Panc1 (cell line): ENCODE results near the gene RAPGEF1. TPM values are rescaled to one million over a fixed set of nuclear protein-coding genes. Genes with fewer than 3 reads are reported as not detected.
A peak's percentile ranks its signal among the peaks of the same experiment; 100 is the strongest.

Experiments
- ATAC-seq: fragments of 200-7000 bp; cut with Tn5 transposase; 2 replicates; pipeline ENCODE4 v1.9.1; 2020; ENCODE audit warnings: mild to moderate bottlenecking, moderate library complexity
- BruUV-seq: library from RNA; stranded (reverse); fragments of 400-500 nt; replicated peaks from 2 replicates; lab custom pipeline; 2021; lab: Mats Ljungman, UMichigan
- CTCF ChIA-PET: fragments of 300-600 bp; sonication (Branson Sonifier 250); formaldehyde crosslinking; loops from one replicate; lab custom pipeline; 2022; ENCODE audit warnings: antibody characterized with exemption; lab: Charles Lee
- POLR2A ChIA-PET: fragments of 300-600 bp; sonication (Branson Sonifier 250); formaldehyde crosslinking; loops from one replicate; lab custom pipeline; 2022; ENCODE audit warnings: antibody characterized with exemption; lab: Charles Lee
- DNase-seq: peaks from one replicate; pipeline ENCODE4 v3.0.0-alpha.2; 2010; ENCODE audit warnings: low read depth, low spot score
- H3K27ac ChIP-seq: 2 replicates; pipeline ENCODE4 v1.5.1; 2011; ENCODE audit warnings: mild to moderate bottlenecking, low read length, inconsistent platforms
- H3K27me3 ChIP-seq: fragments of 200-500 bp; sonication (Bioruptor generic); 2 replicates; pipeline ENCODE4 v1.6.0; 2014; ENCODE audit warnings: low read length, inconsistent platforms; ENCODE audit not compliant: control insufficient read depth, insufficient read depth
- H3K36me3 ChIP-seq: fragments of 200-500 bp; sonication (Bioruptor generic); 2 replicates; pipeline ENCODE4 v1.5.1; 2014; ENCODE audit warnings: inconsistent platforms, mild to moderate bottlenecking, low read length, moderate library complexity; ENCODE audit not compliant: control insufficient read depth, insufficient read depth
- H3K4me1 ChIP-seq: 2 replicates; pipeline ENCODE4 v1.5.1; 2011; ENCODE audit warnings: inconsistent platforms, mild to moderate bottlenecking, low read length, moderate library complexity; ENCODE audit not compliant: control insufficient read depth, insufficient read depth
- H3K4me3 ChIP-seq, 2 experiments: 2 replicates each; pipeline ENCODE4 v1.5.1; 2011 to 2012; ENCODE audit warnings: low read depth in 2 of 2, low read length in 2 of 2, mild to moderate bottlenecking in 2 of 2, inconsistent platforms in 1 of 2, moderate library complexity in 1 of 2
- H3K9me3 ChIP-seq: fragments of 200-500 bp; sonication (Bioruptor generic); 2 replicates; pipeline ENCODE4 v1.5.1; 2014; ENCODE audit warnings: low read depth, mild to moderate bottlenecking, inconsistent platforms, low read length, moderate library complexity; ENCODE audit not compliant: control insufficient read depth, insufficient read depth
- CTCF ChIP-seq: fragments of 450-650 bp; IDR thresholded peaks from 2 replicates; pipeline ENCODE4 v1.5.1; 2017; ENCODE audit warnings: mild to moderate bottlenecking
- POLR2AphosphoS5 ChIP-seq: IDR thresholded peaks from 2 replicates; pipeline ENCODE4 v1.6.1; 2012; ENCODE audit warnings: mild to moderate bottlenecking, low read depth, low read length, moderate library complexity
- REST ChIP-seq, 2 experiments: IDR thresholded peaks; 2 replicates each; pipeline ENCODE4 v1.6.1; 2011 to 2012; ENCODE audit warnings: low read depth in 2 of 2, control low read depth in 1 of 2, low read length in 1 of 2, mild to moderate bottlenecking in 1 of 2, moderate library complexity in 1 of 2; ENCODE audit not compliant: insufficient read depth in 1 of 2
- SIN3A ChIP-seq: IDR thresholded peaks from 2 replicates; pipeline ENCODE4 v1.6.1; 2012; ENCODE audit warnings: low read depth, mild to moderate bottlenecking, low read length, moderate library complexity, borderline replicate concordance; ENCODE audit not compliant: insufficient read depth
- TCF7L2 ChIP-seq: IDR thresholded peaks from 2 replicates; pipeline ENCODE4 v1.6.1; 2011; ENCODE audit warnings: mild to moderate bottlenecking, low read depth, low read length, inconsistent platforms
- in situ Hi-C: cut with HindIII; loops from 2 replicates; pipeline ENCODE4 v1.10.0; 2016; ENCODE audit warnings: low sequenced_read_pairs, low pct_unique_long_range_greater_than_20kb
- intact Hi-C: fragments of 100-400 bp; cut with micrococcal nuclease; formaldehyde crosslinking; loops from one replicate; pipeline ENCODE4 v1.10.0; 2022; ENCODE audit not compliant: unreplicated experiment
- total RNA-seq: library from RNA; stranded (reverse); gene quantifications from one replicate; pipeline ENCODE4 v1.2.1, GENCODE V29; 2021; ENCODE audit not compliant: unreplicated experiment

Gene RAPGEF1
- total RNA-seq, 1 experiment from 2014 or later = 86.8 TPM

- Histone ChIP-seq H3K36me3 (no peaks in the 10 kb centered on the region), H3K27ac (peak overlapping the region; percentile 75), H3K4me1 (peaks cover 53% of the 10 kb centered on the region), H3K9me3 (no peaks in the 10 kb centered on the region), H3K4me3 (no peak overlapping the region), H3K27me3 (no peaks in the 10 kb centered on the region)
- DNase-seq (no peak), ATAC-seq (no peak)
- POLR2A ChIA-PET = no interaction called here
- CTCF ChIA-PET = interaction anchor here (0.5 kb wide), 1 partner anchor 28 kb away, joined by 6 read pairs; no protein-coding TSS in a partner anchor
- intact Hi-C loops (no loop called here), in situ Hi-C loops (no loop called here)
- no TSS peak for BruUV-seq
- TF ChIP-seq SIN3A (no peak), CTCF (no peak), REST (IDR thresholded peaks at IDR 0.05; ENCODE audit: insufficient read depth in 1 of 2, low read depth in 2 of 2, low read length in 1 of 2) (no peak), POLR2AphosphoS5 (no peak), TCF7L2 (no peak)
Observed at GRCh38 chr9:131728546-131728910, 11.3 kb downstream of the RAPGEF1 start.

- no TSS peak for BruUV-seq
- no peak overlapping the region for H3K4me3 ChIP-seq
- no peaks in the 10 kb centered on the region for H3K9me3 ChIP-seq
- ChIA-PET POLR2A (no interaction called here), CTCF (no interaction called here)
- H3K36me3 ChIP-seq = no peaks in the 10 kb centered on the region
- in situ Hi-C loops (no loop called here), intact Hi-C loops (no loop called here)
- H3K27me3 ChIP-seq = no peaks in the 10 kb centered on the region
- H3K27ac ChIP-seq = peak overlapping the region; percentile 75
- no peak for TF ChIP-seq TCF7L2
- no peak for TF ChIP-seq REST (IDR thresholded peaks at IDR 0.05; ENCODE audit: insufficient read depth in 1 of 2, low read depth in 2 of 2, low read length in 1 of 2)
- TF ChIP-seq SIN3A = no peak
- no peak for TF ChIP-seq CTCF
- TF ChIP-seq POLR2AphosphoS5 = no peak
- no peak for ATAC-seq
- no peak for DNase-seq
- H3K4me1 ChIP-seq = peaks cover 49% of the 10 kb centered on the region
Observed at GRCh38 chr9:131727795-131728545, 11.9 kb downstream of the RAPGEF1 start.
